Measurements from ENCODE around the gene JAK1. TPM values are rescaled to one million over a fixed set of nuclear protein-coding genes. Genes with fewer than 3 reads are reported as not detected.

JAK1 gene
- total and polyA plus RNA-seq, 12 donors: 23.4 to 155 (median 91.1) TPM

GRCh38 chr1:64974288-64974825, 8.0 kb upstream of the JAK1 start:
- 71 to 89% (median 87%) methylated on average over 2 of the region's 2 CpGs for WGBS, 4 donors
- no peaks in the 10 kb centered on the region for H3K36me3 ChIP-seq (replicated peaks in 1 of 2)
- intact Hi-C loops (cut with DNase I): no loop called here
- no peak overlapping the region for H3K27ac ChIP-seq
- no peak for DNase-seq
- H3K4me3 ChIP-seq: no peak overlapping the region
- H3K4me1 ChIP-seq (replicated peaks in 1 of 2): no peaks in the 10 kb centered on the region
- TF ChIP-seq POLR2A (IDR thresholded peaks at IDR 0.05) (no peak), CTCF (IDR thresholded peaks at IDR 0.05) (no peak)
- no peaks in the 10 kb centered on the region for H3K9me3 ChIP-seq (replicated peaks in 1 of 3)
- H3K27me3 ChIP-seq: no peaks in the 10 kb centered on the region

- Histone ChIP-seq H3K27me3 (no peaks in the 10 kb centered on the region), H3K4me3 (no peak overlapping the region), H3K9me3 (replicated peaks in 1 of 3) (no peaks in the 10 kb centered on the region), H3K4me1 (replicated peaks in 1 of 2) (no peaks in the 10 kb centered on the region), H3K27ac (no peak overlapping the region), H3K36me3 (replicated peaks in 1 of 2) (no peaks in the 10 kb centered on the region)
- WGBS, 4 donors: 88 to 91% (median 91%) methylated on average over 3 of the region's 3 CpGs
- TF ChIP-seq CTCF (IDR thresholded peaks at IDR 0.05): no peak
- no peak for TF ChIP-seq POLR2A (IDR thresholded peaks at IDR 0.05)
- intact Hi-C loops (cut with DNase I): no loop called here
- DNase-seq: no peak
Observed at GRCh38 chr1:64973061-64973647, 6.8 kb upstream of the JAK1 start.

GRCh38 chr1:64969305-64970046, 3.1 kb upstream of the JAK1 start:
- WGBS, 4 donors: 70 to 72% (median 71%) methylated on average over 9 of the region's 9 CpGs
- DNase-seq: no peak
- intact Hi-C loops (cut with DNase I): loop anchor here (5.0 to 10.0 kb wide), 2 partner anchors 75 to 77 kb away; no protein-coding TSS in a partner anchor
- no peaks in the 10 kb centered on the region for H3K27me3 ChIP-seq
- H3K27ac ChIP-seq: no peak overlapping the region
- H3K4me3 ChIP-seq: no peak overlapping the region
- no peaks in the 10 kb centered on the region for H3K9me3 ChIP-seq (replicated peaks in 1 of 3)
- TF ChIP-seq POLR2A (IDR thresholded peaks at IDR 0.05) (no peak), CTCF (IDR thresholded peaks at IDR 0.05) (no peak)
- H3K36me3 ChIP-seq (replicated peaks in 1 of 2): no peaks in the 10 kb centered on the region
- peaks cover 9 to 10% of the 10 kb centered on the region in 2 donors for H3K4me1 ChIP-seq (replicated peaks in 1 of 2)

- Histone ChIP-seq H3K4me1 (replicated peaks in 1 of 2) (peaks cover 10 to 13% of the 10 kb centered on the region in 2 donors), H3K27ac (peak overlapping the region in 1 of 5 donors; percentile 94), H3K36me3 (replicated peaks in 1 of 2) (no peaks in the 10 kb centered on the region), H3K4me3 (no peak overlapping the region), H3K27me3 (no peaks in the 10 kb centered on the region), H3K9me3 (replicated peaks in 1 of 3) (no peaks in the 10 kb centered on the region)
- peak in 2 of 7 donors; percentile 14 to 63 for DNase-seq
- no peak for TF ChIP-seq CTCF (IDR thresholded peaks at IDR 0.05)
- WGBS, 4 donors: 61 to 62% (median 62%) methylated on average over 6 of the region's 6 CpGs
- intact Hi-C loops (cut with DNase I): loop anchor here (5.0 to 10.0 kb wide), 2 partner anchors 73 to 75 kb away; no protein-coding TSS in a partner anchor
Observed at GRCh38 chr1:64967381-64967780, 1.0 kb upstream of the JAK1 start.
